H1 (cell line): ENCODE results near the gene COG4. TPM values are rescaled to one million over a fixed set of nuclear protein-coding genes. Genes with fewer than 3 reads are reported as not detected.
"Not testable (repeated sequence)": the region's sequence is repeated elsewhere in the genome, so short reads cannot be mapped to it uniquely, and the experiment has no call there.

ENCODE experiments used
- CTCF ChIA-PET: fragments of 300-600 bp; sonication (Branson Sonifier 250); formaldehyde crosslinking; loops from one replicate; lab custom pipeline; 2021; ENCODE audit not compliant: partially characterized antibody; lab: Charles Lee
- POLR2A ChIA-PET: fragments of 300-600 bp; sonication (Branson Sonifier 250); formaldehyde crosslinking; loops from one replicate; lab custom pipeline; 2021; ENCODE audit warnings: inconsistent platforms; ENCODE audit not compliant: partially characterized antibody; lab: Charles Lee
- DNase-seq, 2 experiments: peaks; one replicate each; pipeline versions ENCODE4 v3.0.0 to v3.0.0-alpha.2; 2010 to 2022; ENCODE audit warnings: low spot score in 2 of 2, low read depth in 1 of 2, mixed read lengths in 1 of 2
- FAIRE-seq: peaks from 2 replicates; lab custom pipeline; 2011; peaks lifted over from hg19 to GRCh38; lab: Jason Lieb, UNC
- H2AFZ ChIP-seq: 2 replicates; pipeline ENCODE4 v1.8.1; 2012; ENCODE audit warnings: low read length, inconsistent platforms
- H2AK5ac ChIP-seq: 2 replicates; pipeline ENCODE4 v1.6.1; 2013; ENCODE audit warnings: low read depth, low read length
- H2BK120ac ChIP-seq: replicated peaks from 2 replicates; pipeline ENCODE3; 2013; ENCODE audit warnings: low read depth, low read length, inconsistent platforms
- H2BK12ac ChIP-seq: 2 replicates; pipeline ENCODE4 v1.6.1; 2013; ENCODE audit warnings: low read depth, low read length
- H2BK15ac ChIP-seq: 2 replicates; pipeline ENCODE4 v1.6.1; 2013; ENCODE audit warnings: low read length
- H2BK20ac ChIP-seq: 2 replicates; pipeline ENCODE4 v1.6.1; 2013; ENCODE audit warnings: low read length
- H2BK5ac ChIP-seq: 2 replicates; pipeline ENCODE4 v1.6.1; 2013; ENCODE audit warnings: low read depth, low read length
- H3K14ac ChIP-seq: 2 replicates; pipeline ENCODE4 v1.6.1; 2013; ENCODE audit warnings: inconsistent platforms; ENCODE audit not compliant: insufficient read length
- H3K18ac ChIP-seq: 2 replicates; pipeline ENCODE4 v1.6.1; 2013; ENCODE audit warnings: low read length; ENCODE audit errors: extremely low read depth
- H3K23ac ChIP-seq: 2 replicates; pipeline ENCODE4 v1.6.1; 2013; ENCODE audit warnings: inconsistent platforms; ENCODE audit not compliant: insufficient read length
- H3K23me2 ChIP-seq: 2 replicates; pipeline ENCODE4 v1.6.1; 2013; ENCODE audit warnings: low read depth, low read length
- H3K27ac ChIP-seq: 2 replicates; pipeline ENCODE4 v1.6.1; 2011; ENCODE audit warnings: low read depth, low read length, inconsistent platforms
- H3K27me3 ChIP-seq, 4 experiments: replicated peaks in 1 of 4; 1 replicate in 1 of 4; 2 replicates in 3 of 4; pipeline versions ENCODE4 v1.6.1 to v1.8.1; 2011 to 2013; ENCODE audit warnings: low read length in 3 of 4, mild to moderate bottlenecking in 3 of 4, inconsistent platforms in 2 of 4, mixed read lengths in 2 of 4, moderate library complexity in 1 of 4; ENCODE audit not compliant: control insufficient read depth in 3 of 4, insufficient read depth in 3 of 4; ENCODE audit errors: extremely low read depth in 1 of 4
- H3K36me3 ChIP-seq, 4 experiments: 2 replicates each; pipeline versions ENCODE4 v1.6.1 to v1.8.1; 2011 to 2013; ENCODE audit warnings: mild to moderate bottlenecking in 4 of 4, low read length in 3 of 4, moderate library complexity in 2 of 4, control low read depth in 1 of 4, inconsistent platforms in 1 of 4; ENCODE audit not compliant: insufficient read depth in 4 of 4, control insufficient read depth in 2 of 4
- H3K4ac ChIP-seq: replicated peaks from 2 replicates; pipeline ENCODE3; 2013; ENCODE audit warnings: low read length, low read depth, mixed read lengths, inconsistent platforms; ENCODE audit not compliant: insufficient read length
- H3K4me1 ChIP-seq, 4 experiments: replicated peaks in 1 of 4; 1 replicate in 1 of 4; 2 replicates in 3 of 4; pipeline versions ENCODE4 v1.6.1 to v1.8.1; 2011 to 2013; ENCODE audit warnings: low read length in 3 of 4, inconsistent platforms in 2 of 4, mixed read lengths in 1 of 4; ENCODE audit not compliant: insufficient read depth in 4 of 4, control insufficient read depth in 3 of 4
- H3K4me2 ChIP-seq, 2 experiments: 2 replicates each; pipeline versions ENCODE4 v1.6.1 to v1.8.1; 2011 to 2013; ENCODE audit warnings: low read depth in 2 of 2, low read length in 2 of 2, control low read depth in 1 of 2, inconsistent platforms in 1 of 2, mild to moderate bottlenecking in 1 of 2; ENCODE audit not compliant: insufficient read depth in 1 of 2
- H3K4me3 ChIP-seq, 4 experiments: fragments of 200-600, 300-600 bp in 1 of 4; sonication (generic), shearing (Covaris generic), sonication (Bioruptor Twin) in 1 of 4; 2 replicates each; pipeline versions ENCODE4 v1.5.1 to v1.8.1; 2011 to 2016; ENCODE audit warnings: low read length in 4 of 4, low read depth in 3 of 4, control low read depth in 2 of 4, inconsistent platforms in 2 of 4, mild to moderate bottlenecking in 2 of 4, mixed read lengths in 1 of 4, moderate library complexity in 1 of 4; ENCODE audit not compliant: insufficient read depth in 2 of 4; ENCODE audit errors: extremely low read depth in 1 of 4
- H3K56ac ChIP-seq: replicated peaks from 2 replicates; pipeline ENCODE3; 2013; ENCODE audit warnings: low read depth, mild to moderate bottlenecking, mixed read lengths, low read length, inconsistent platforms; ENCODE audit not compliant: insufficient read length
- H3K79me1 ChIP-seq: 2 replicates; pipeline ENCODE4 v1.6.1; 2013; ENCODE audit warnings: low read depth, low read length, control low read depth
- H3K79me2 ChIP-seq, 2 experiments: 2 replicates each; pipeline versions ENCODE4 v1.6.1 to v1.8.1; 2012 to 2013; ENCODE audit warnings: low read length in 2 of 2, mild to moderate bottlenecking in 2 of 2, inconsistent platforms in 1 of 2; ENCODE audit not compliant: insufficient read depth in 2 of 2, control insufficient read depth in 1 of 2
- H3K9ac ChIP-seq, 4 experiments: replicated peaks in 1 of 4; 1 replicate in 1 of 4; 2 replicates in 3 of 4; pipeline versions ENCODE4 v1.6.1 to v1.8.1; 2011 to 2013; ENCODE audit warnings: low read depth in 3 of 4, low read length in 3 of 4, control low read depth in 2 of 4, mild to moderate bottlenecking in 2 of 4, moderate library complexity in 2 of 4, inconsistent platforms in 1 of 4; ENCODE audit errors: extremely low read depth in 1 of 4
- H3K9me3 ChIP-seq, 2 experiments: 2 replicates each; pipeline versions ENCODE4 v1.6.1 to v1.8.1; 2012 to 2013; ENCODE audit warnings: mild to moderate bottlenecking in 2 of 2, moderate library complexity in 2 of 2, control low read depth in 1 of 2, inconsistent platforms in 1 of 2, low read depth in 1 of 2, low read length in 1 of 2, mixed read lengths in 1 of 2; ENCODE audit not compliant: insufficient read depth in 2 of 2
- H4K20me1 ChIP-seq, 2 experiments: replicated peaks in 1 of 2; 2 replicates each; pipeline versions ENCODE3 to v1.8.1; 2011 to 2013; ENCODE audit warnings: inconsistent platforms in 2 of 2, low read length in 2 of 2, mild to moderate bottlenecking in 1 of 2; ENCODE audit not compliant: insufficient read depth in 2 of 2, control insufficient read depth in 1 of 2
- H4K5ac ChIP-seq: 2 replicates; pipeline ENCODE4 v1.6.1; 2013; ENCODE audit warnings: low read length, low read depth, mixed read lengths, inconsistent platforms; ENCODE audit not compliant: insufficient read length
- H4K8ac ChIP-seq: 2 replicates; pipeline ENCODE4 v1.8.0; 2013; ENCODE audit warnings: mild to moderate bottlenecking, moderate library complexity, low read length, inconsistent platforms; ENCODE audit not compliant: insufficient read depth; ENCODE audit errors: extremely low read depth
- H4K91ac ChIP-seq: replicated peaks from 2 replicates; pipeline ENCODE3; 2013; ENCODE audit warnings: low read length, mixed read lengths, inconsistent platforms; ENCODE audit not compliant: insufficient read length
- HDAC2 ChIP-seq, 2 experiments: fragments of 300-600 bp in 1 of 2; sonication (generic) in 1 of 2; IDR thresholded peaks; 2 replicates each; pipeline ENCODE4 v1.6.1; 2011 to 2012; ENCODE audit warnings: low read depth in 2 of 2, low read length in 2 of 2, mild to moderate bottlenecking in 2 of 2, moderate library complexity in 2 of 2, borderline replicate concordance in 1 of 2, inconsistent platforms in 1 of 2
- MAFK ChIP-seq: IDR thresholded peaks from 2 replicates; pipeline ENCODE4 v1.6.1; 2012; ENCODE audit warnings: low read depth, mild to moderate bottlenecking, improper control_type of control experiment, low read length
- POLR2AphosphoS5 ChIP-seq: IDR thresholded peaks from 2 replicates; pipeline ENCODE4 v1.6.1; 2011; ENCODE audit warnings: low read depth, low read length
- WGBS, 2 experiments: shearing (Covaris generic) in 1 of 2; methylation state at CpG; one replicate each; pipeline versions ENCODE4 v1.1.6 to v1.1.7; 2013 to 2015; ENCODE audit warnings: low lambda C conversion rate in 2 of 2, mixed read lengths in 2 of 2, inconsistent platforms in 1 of 2, low coverage in 1 of 2, missing lambda C conversion rate in 1 of 2; ENCODE audit not compliant: insufficient replicate concordance in 2 of 2, insufficient coverage in 1 of 2, insufficient read length in 1 of 2; ENCODE audit errors: extremely low coverage in 1 of 2, missing lambda C conversion rate in 1 of 2; 5-methylcytosine and 5-hydroxymethylcytosine counted together
- polyA plus RNA-seq, 7 experiments: library from polyadenylated mRNA; depleted of rRNA in 3 of 7; stranded (reverse) in 5 of 7; unstranded in 2 of 7; fragments of >200 nt in 5 of 7; fragments of 200-250 nt in 2 of 7; gene quantifications; 1 replicate in 5 of 7; 2 replicates in 1 of 7; 4 replicates in 1 of 7; pipeline versions ENCODE4 v1.2.1 to v1.2.3, GENCODE V29; 2011 to 2013; ENCODE audit warnings: missing spikeins in 2 of 7, mixed read lengths in 2 of 7
- total RNA-seq: library from RNA; stranded (reverse); fragmentation: NEBNext Ultra II Directional; extraction: Animal tissue kit (Norgen Biotek cat#: 25700); gene quantifications from 2 replicates; pipeline ENCODE4 v1.2.1, GENCODE V29; 2021

Gene COG4
- total and polyA plus RNA-seq, 2 of the 8 experiments (the other 6 are each of a cell fraction or from before 2014, with no cell fraction given): 46.1 to 50.2 TPM

- TF ChIP-seq MAFK (no peak), POLR2AphosphoS5 (no peak), HDAC2 (IDR thresholded peaks at IDR 0.05; ENCODE audit: borderline replicate concordance in 1 of 2, low read depth in 2 of 2, low read length in 2 of 2) (no peak)
Observed at GRCh38 chr16:70453117-70453891, 70.0 kb downstream of the COG4 start (continued).

- not testable (repeated sequence) for H2BK120ac ChIP-seq, H3K4me1 ChIP-seq, FAIRE-seq, H3K4ac ChIP-seq, H3K27ac ChIP-seq, H3K23ac ChIP-seq, H3K79me1 ChIP-seq, H3K56ac ChIP-seq, H2BK15ac ChIP-seq, H3K27me3 ChIP-seq, H2BK12ac ChIP-seq, H4K8ac ChIP-seq, H3K36me3 ChIP-seq, H4K20me1 ChIP-seq, H3K14ac ChIP-seq, H2AK5ac ChIP-seq, H3K9ac ChIP-seq, H2AFZ ChIP-seq, H3K23me2 ChIP-seq, H3K4me3 ChIP-seq, H3K9me3 ChIP-seq, H3K4me2 ChIP-seq, DNase-seq, H4K91ac ChIP-seq, H3K79me2 ChIP-seq, H2BK20ac ChIP-seq, H2BK5ac ChIP-seq, H4K5ac ChIP-seq, H3K18ac ChIP-seq
- POLR2A ChIA-PET: interaction anchor here (1.5 kb wide), 1 partner anchor 21 kb away, joined by 4 read pairs; no protein-coding TSS in a partner anchor
- CTCF ChIA-PET: interaction anchor here (0.5 to 1.9 kb wide), 6 partner anchors 10 to 57 kb away, joined by 3 to 6 read pairs (median 4); no protein-coding TSS in a partner anchor
- 91% methylated on average over 22 of the region's 25 CpGs; no CpG with 5 or more reads in 1 of the 2 experiments for WGBS, 2 experiments
Observed at GRCh38 chr16:70451004-70451340, 72.4 kb downstream of the COG4 start.
